ENCODE results near the gene ZCCHC14. TPM values are rescaled to one million over a fixed set of nuclear protein-coding genes. Genes with fewer than 3 reads are reported as not detected.

ZCCHC14 gene
- total RNA-seq, 2 experiments from 2014 or later, result 4.6 to 5.9 TPM

DNA sequence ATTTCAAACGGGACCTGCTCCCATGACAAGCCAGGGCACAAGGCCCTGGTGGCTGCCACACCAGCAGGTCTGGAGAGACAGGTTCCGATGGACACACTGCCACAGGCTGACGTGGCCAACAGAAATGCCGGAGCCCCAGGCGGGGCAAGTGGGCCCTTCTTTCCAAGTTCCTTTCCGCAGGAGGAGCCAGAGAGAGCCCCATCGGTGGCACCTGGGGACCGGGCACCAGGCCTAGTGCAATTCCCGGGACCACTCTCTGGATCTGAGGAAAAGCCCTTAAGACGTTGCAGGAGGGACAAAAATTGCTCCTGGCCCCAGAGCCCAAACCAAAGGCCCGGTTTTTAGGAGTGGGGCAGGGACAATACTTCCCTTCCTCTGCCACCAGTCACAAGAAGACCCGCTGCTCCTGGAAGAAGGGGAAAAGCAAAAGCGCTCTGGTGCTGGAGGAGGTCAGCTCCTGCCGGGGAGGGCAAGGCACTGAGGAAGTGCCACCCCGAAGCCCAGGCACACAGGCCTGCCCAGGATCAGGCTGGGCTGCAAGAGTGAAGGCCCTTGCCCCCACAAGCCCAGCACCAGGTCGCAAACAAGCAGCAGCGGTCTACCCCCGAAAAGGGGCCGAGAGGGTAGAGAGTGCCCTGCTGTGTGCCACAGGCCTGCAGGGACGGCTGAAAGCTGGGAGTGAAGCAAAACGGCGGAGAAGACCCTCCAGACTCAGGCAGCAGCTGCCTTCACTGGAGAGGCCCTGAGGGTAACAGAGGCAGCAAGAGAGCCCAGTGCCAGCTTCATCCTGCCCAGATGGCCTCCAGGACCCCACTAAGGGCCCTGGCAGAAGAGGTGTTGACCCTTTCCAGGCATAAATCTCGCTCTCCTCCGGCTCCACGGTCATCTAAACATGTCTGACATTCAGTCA lies 71.6 kb downstream of the ZCCHC14 start:
- Mint-ChIP-seq H3K4me3 (no peak overlapping the region), H3K9me3 (no peaks in the 10 kb centered on the region), H3K4me1 (ENCODE audit: low read depth) (no peaks in the 10 kb centered on the region), H3K27ac (no peak overlapping the region), H3K27me3 (no peaks in the 10 kb centered on the region), H3K36me3 (ENCODE audit: low read depth) (peaks cover 5% of the 10 kb centered on the region)
- DNase-seq (no peak), ATAC-seq (no peak)
- ChIA-PET POLR2A (no interaction called here), CTCF (interaction anchor here (0.9 to 1.4 kb wide), 3 partner anchors 122 to 215 kb away, joined by 3 to 4 read pairs (median 3); no protein-coding TSS in a partner anchor)
- intact Hi-C loops (cut with micrococcal nuclease), result no loop called here
- TF ChIP-seq, protein P1, sequence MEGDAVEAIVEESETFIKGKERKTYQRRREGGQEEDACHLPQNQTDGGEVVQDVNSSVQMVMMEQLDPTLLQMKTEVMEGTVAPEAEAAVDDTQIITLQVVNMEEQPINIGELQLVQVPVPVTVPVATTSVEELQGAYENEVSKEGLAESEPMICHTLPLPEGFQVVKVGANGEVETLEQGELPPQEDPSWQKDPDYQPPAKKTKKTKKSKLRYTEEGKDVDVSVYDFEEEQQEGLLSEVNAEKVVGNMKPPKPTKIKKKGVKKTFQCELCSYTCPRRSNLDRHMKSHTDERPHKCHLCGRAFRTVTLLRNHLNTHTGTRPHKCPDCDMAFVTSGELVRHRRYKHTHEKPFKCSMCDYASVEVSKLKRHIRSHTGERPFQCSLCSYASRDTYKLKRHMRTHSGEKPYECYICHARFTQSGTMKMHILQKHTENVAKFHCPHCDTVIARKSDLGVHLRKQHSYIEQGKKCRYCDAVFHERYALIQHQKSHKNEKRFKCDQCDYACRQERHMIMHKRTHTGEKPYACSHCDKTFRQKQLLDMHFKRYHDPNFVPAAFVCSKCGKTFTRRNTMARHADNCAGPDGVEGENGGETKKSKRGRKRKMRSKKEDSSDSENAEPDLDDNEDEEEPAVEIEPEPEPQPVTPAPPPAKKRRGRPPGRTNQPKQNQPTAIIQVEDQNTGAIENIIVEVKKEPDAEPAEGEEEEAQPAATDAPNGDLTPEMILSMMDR (IDR thresholded peaks at IDR 0.05), result no peak

- Mint-ChIP-seq H3K9me3 (no peaks in the 10 kb centered on the region), H3K27me3 (no peaks in the 10 kb centered on the region), H3K4me3 (no peak overlapping the region), H3K27ac (no peak overlapping the region), H3K4me1 (ENCODE audit: low read depth) (no peaks in the 10 kb centered on the region), H3K36me3 (ENCODE audit: low read depth) (peaks cover 5% of the 10 kb centered on the region)
- ChIA-PET CTCF (interaction anchor here (0.7 to 1.4 kb wide), 4 partner anchors 26 to 216 kb away, joined by 3 to 4 read pairs (median 3); no protein-coding TSS in a partner anchor), POLR2A (no interaction called here)
- intact Hi-C loops (cut with micrococcal nuclease), result no loop called here
- TF ChIP-seq, protein P1 (IDR thresholded peaks at IDR 0.05), result peak; percentile 18
- ATAC-seq, result no peak
- peak; percentile 17 for DNase-seq
Measured at GRCh38 chr16:87420026-87421002, 72.5 kb downstream of the ZCCHC14 start.

GRCh38 chr16:87418644-87419043 lies 74.2 kb downstream of the ZCCHC14 start:
- POLR2A ChIA-PET, result no interaction called here
- no peak for ATAC-seq
- TF ChIP-seq, protein P1 (IDR thresholded peaks at IDR 0.05), result no peak
- intact Hi-C loops (cut with micrococcal nuclease), result loop anchor here (5.0 kb wide), 1 partner anchor 219 kb away; no protein-coding TSS in a partner anchor
- no peaks in the 10 kb centered on the region for H3K4me1 Mint-ChIP-seq (ENCODE audit: low read depth)
- no peak overlapping the region for H3K27ac Mint-ChIP-seq
- CTCF ChIA-PET, result interaction anchor here (3.6 kb wide), 1 partner anchor 217 kb away, joined by 42 read pairs; no protein-coding TSS in a partner anchor
- H3K4me3 Mint-ChIP-seq, result no peak overlapping the region
- H3K27me3 Mint-ChIP-seq, result no peaks in the 10 kb centered on the region
- no peak for DNase-seq
- peaks cover 5% of the 10 kb centered on the region for H3K36me3 Mint-ChIP-seq (ENCODE audit: low read depth)
- H3K9me3 Mint-ChIP-seq, result no peaks in the 10 kb centered on the region

GRCh38 chr16:87418216-87418615 lies 74.6 kb downstream of the ZCCHC14 start:
- intact Hi-C loops (cut with micrococcal nuclease), result loop anchor here (5.0 kb wide), 1 partner anchor 219 kb away; no protein-coding TSS in a partner anchor
- ChIA-PET POLR2A (no interaction called here), CTCF (interaction anchor here (0.5 to 3.6 kb wide), 2 partner anchors 153 to 217 kb away, joined by 3 to 42 read pairs; no protein-coding TSS in a partner anchor)
- H3K4me3 Mint-ChIP-seq, result no peak overlapping the region
- TF ChIP-seq, protein P1 (IDR thresholded peaks at IDR 0.05), result no peak
- DNase-seq (no peak), ATAC-seq (no peak)
- H3K27ac Mint-ChIP-seq, result no peak overlapping the region
- no peaks in the 10 kb centered on the region for H3K4me1 Mint-ChIP-seq (ENCODE audit: low read depth)
- H3K36me3 Mint-ChIP-seq (ENCODE audit: low read depth), result peaks cover 5% of the 10 kb centered on the region
- no peaks in the 10 kb centered on the region for H3K27me3 Mint-ChIP-seq
- no peaks in the 10 kb centered on the region for H3K9me3 Mint-ChIP-seq

Measured in activated CD8-positive, alpha-beta T cell treated with anti-CD3 and anti-CD28 coated beads for 36 hours (primary cell).